Loucy (cell line): ENCODE results near the gene CNRIP1.

ENCODE experiments used
- H2AFZ ChIP-seq: fragments of 200-600 bp; sonication (generic); 2 replicates; pipeline ENCODE4 v1.6.0; 2016; ENCODE audit warnings: antibody characterized with exemption, mild to moderate bottlenecking, low read length, moderate library complexity
- H3F3A ChIP-seq: fragments of 200-600 bp; 2 replicates; pipeline ENCODE4 v1.6.0; 2016; ENCODE audit warnings: antibody characterized with exemption, low read depth, mild to moderate bottlenecking
- H3K27me3 ChIP-seq: fragments of 200-600 bp; sonication (generic); 2 replicates; pipeline ENCODE4 v1.6.1; 2014; ENCODE audit warnings: low read length, mild to moderate bottlenecking; ENCODE audit not compliant: insufficient read depth, poor library complexity, severe bottlenecking
- H3K36me3 ChIP-seq: fragments of 200-600 bp; sonication (generic); 2 replicates; pipeline ENCODE4 v1.6.1; 2016; ENCODE audit warnings: low read length; ENCODE audit not compliant: insufficient read depth
- H3K4me1 ChIP-seq: fragments of 200-600 bp; sonication (generic); 2 replicates; pipeline ENCODE4 v1.5.1; 2014; ENCODE audit warnings: low read length, mild to moderate bottlenecking; ENCODE audit not compliant: insufficient read depth, poor library complexity, severe bottlenecking
- H3K4me2 ChIP-seq: fragments of 200-600 bp; sonication (generic); 2 replicates; pipeline ENCODE4 v1.6.0; 2014; ENCODE audit warnings: antibody characterized with exemption, low read length, low read depth, mild to moderate bottlenecking; ENCODE audit not compliant: poor library complexity, severe bottlenecking
- H3K4me3 ChIP-seq: fragments of 200-600 bp; sonication (generic); 2 replicates; pipeline ENCODE4 v1.5.1; 2014; ENCODE audit warnings: low read length, mild to moderate bottlenecking, mixed read lengths; ENCODE audit not compliant: poor library complexity, severe bottlenecking
- H3K79me2 ChIP-seq: fragments of 200-600 bp; sonication (generic); 2 replicates; pipeline ENCODE4 v1.6.1; 2014; ENCODE audit warnings: low read length; ENCODE audit not compliant: insufficient read depth
- H3K9ac ChIP-seq: fragments of 200-600 bp; sonication (generic); 2 replicates; pipeline ENCODE4 v1.6.0; 2014; ENCODE audit warnings: mild to moderate bottlenecking, low read depth, low read length, moderate library complexity; ENCODE audit not compliant: poor library complexity, severe bottlenecking
- H3K9me2 ChIP-seq: fragments of 200-600 bp; sonication (generic); replicated peaks from 2 replicates; pipeline ENCODE4 v1.6.1; 2016; ENCODE audit warnings: low read depth, low read length, mixed read lengths
- H3K9me3 ChIP-seq: fragments of 200-600 bp; sonication (generic); 2 replicates; pipeline ENCODE4 v1.6.1; 2014; ENCODE audit warnings: mild to moderate bottlenecking, antibody characterized with exemption, low read length, low read depth; ENCODE audit not compliant: insufficient read depth
- H4K20me1 ChIP-seq: fragments of 200-600 bp; sonication (generic); 2 replicates; pipeline ENCODE4 v1.6.0; 2014; ENCODE audit warnings: antibody characterized with exemption, low read length, mild to moderate bottlenecking; ENCODE audit not compliant: insufficient read depth, poor library complexity, severe bottlenecking
- EZH2phosphoT487 ChIP-seq: fragments of 200-600 bp; IDR thresholded peaks from 2 replicates; pipeline ENCODE4 v1.6.1; 2018; ENCODE audit warnings: antibody characterized with exemption, mild to moderate bottlenecking, moderate library complexity, borderline replicate concordance
- TF ChIP-seq, protein P1 (sequence below): fragments of 200-600 bp; sonication (generic); conservative IDR thresholded peaks from 2 replicates; pipeline ENCODE4 v1.5.1; 2014; ENCODE audit warnings: mild to moderate bottlenecking, antibody characterized with exemption, low read length

CNRIP1 gene

DNA sequence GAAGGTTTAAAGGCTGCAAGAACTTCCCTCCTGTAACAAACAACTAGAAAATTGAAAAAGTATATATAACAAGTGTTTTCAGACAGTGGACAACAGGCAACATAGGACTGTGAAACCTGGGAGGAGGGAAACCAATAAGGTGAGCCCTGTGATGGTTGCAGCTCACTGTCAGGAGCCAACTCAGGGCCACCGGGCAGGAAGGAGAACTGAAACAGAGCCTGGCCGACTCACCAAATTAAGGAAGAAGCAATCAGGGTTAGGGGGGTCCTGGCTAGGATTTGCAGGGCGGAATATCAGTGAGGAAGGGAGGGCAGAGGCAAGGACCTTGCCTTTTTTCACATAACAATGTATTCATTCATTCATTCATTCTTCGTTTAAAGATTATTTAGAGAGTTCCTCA lies 21.8 kb upstream of the CNRIP1 start:
- Histone ChIP-seq H3K4me2 (no peak overlapping the region), H3F3A (no peaks in the 10 kb centered on the region)

DNA sequence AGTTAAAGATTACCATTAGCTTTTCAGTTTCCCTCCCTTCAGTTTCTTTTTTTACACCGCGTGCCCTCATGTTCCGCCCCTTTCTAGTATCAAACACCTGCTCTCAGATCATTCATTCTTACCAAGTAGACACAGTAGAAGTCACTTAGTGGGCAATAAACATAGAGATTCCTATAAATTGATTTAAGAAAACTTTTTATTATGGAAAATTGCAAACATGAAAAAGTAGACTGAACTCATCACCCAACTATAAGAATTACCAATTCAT lies 21.2 kb upstream of the CNRIP1 start:
- H3K9me2 ChIP-seq = no peaks in the 10 kb centered on the region
- no peaks in the 10 kb centered on the region for H3K9me3 ChIP-seq
- no peaks in the 10 kb centered on the region for H4K20me1 ChIP-seq
- H3K36me3 ChIP-seq = no peaks in the 10 kb centered on the region
- no peak for TF ChIP-seq EZH2phosphoT487
- TF ChIP-seq, protein P1, sequence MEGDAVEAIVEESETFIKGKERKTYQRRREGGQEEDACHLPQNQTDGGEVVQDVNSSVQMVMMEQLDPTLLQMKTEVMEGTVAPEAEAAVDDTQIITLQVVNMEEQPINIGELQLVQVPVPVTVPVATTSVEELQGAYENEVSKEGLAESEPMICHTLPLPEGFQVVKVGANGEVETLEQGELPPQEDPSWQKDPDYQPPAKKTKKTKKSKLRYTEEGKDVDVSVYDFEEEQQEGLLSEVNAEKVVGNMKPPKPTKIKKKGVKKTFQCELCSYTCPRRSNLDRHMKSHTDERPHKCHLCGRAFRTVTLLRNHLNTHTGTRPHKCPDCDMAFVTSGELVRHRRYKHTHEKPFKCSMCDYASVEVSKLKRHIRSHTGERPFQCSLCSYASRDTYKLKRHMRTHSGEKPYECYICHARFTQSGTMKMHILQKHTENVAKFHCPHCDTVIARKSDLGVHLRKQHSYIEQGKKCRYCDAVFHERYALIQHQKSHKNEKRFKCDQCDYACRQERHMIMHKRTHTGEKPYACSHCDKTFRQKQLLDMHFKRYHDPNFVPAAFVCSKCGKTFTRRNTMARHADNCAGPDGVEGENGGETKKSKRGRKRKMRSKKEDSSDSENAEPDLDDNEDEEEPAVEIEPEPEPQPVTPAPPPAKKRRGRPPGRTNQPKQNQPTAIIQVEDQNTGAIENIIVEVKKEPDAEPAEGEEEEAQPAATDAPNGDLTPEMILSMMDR = no peak
- H3K79me2 ChIP-seq = no peaks in the 10 kb centered on the region
- H2AFZ ChIP-seq = no peak overlapping the region
- no peak overlapping the region for H3K4me3 ChIP-seq
- H3K9ac ChIP-seq = no peak overlapping the region
- H3F3A ChIP-seq = no peaks in the 10 kb centered on the region
- H3K27me3 ChIP-seq = no peaks in the 10 kb centered on the region
- no peak overlapping the region for H3K4me2 ChIP-seq
- H3K4me1 ChIP-seq = no peaks in the 10 kb centered on the region

More for the DNA sequence above, 21.8 kb upstream of the CNRIP1 start:
- Histone ChIP-seq H3K9ac (no peak overlapping the region), H3K4me1 (no peaks in the 10 kb centered on the region), H3K27me3 (no peaks in the 10 kb centered on the region), H3K9me3 (no peaks in the 10 kb centered on the region), H3K4me3 (no peak overlapping the region), H2AFZ (no peak overlapping the region), H3K79me2 (no peaks in the 10 kb centered on the region), H3K9me2 (no peaks in the 10 kb centered on the region), H3K36me3 (no peaks in the 10 kb centered on the region), H4K20me1 (no peaks in the 10 kb centered on the region)
- TF ChIP-seq, protein P1 = no peak
- TF ChIP-seq EZH2phosphoT487 = no peak

DNA sequence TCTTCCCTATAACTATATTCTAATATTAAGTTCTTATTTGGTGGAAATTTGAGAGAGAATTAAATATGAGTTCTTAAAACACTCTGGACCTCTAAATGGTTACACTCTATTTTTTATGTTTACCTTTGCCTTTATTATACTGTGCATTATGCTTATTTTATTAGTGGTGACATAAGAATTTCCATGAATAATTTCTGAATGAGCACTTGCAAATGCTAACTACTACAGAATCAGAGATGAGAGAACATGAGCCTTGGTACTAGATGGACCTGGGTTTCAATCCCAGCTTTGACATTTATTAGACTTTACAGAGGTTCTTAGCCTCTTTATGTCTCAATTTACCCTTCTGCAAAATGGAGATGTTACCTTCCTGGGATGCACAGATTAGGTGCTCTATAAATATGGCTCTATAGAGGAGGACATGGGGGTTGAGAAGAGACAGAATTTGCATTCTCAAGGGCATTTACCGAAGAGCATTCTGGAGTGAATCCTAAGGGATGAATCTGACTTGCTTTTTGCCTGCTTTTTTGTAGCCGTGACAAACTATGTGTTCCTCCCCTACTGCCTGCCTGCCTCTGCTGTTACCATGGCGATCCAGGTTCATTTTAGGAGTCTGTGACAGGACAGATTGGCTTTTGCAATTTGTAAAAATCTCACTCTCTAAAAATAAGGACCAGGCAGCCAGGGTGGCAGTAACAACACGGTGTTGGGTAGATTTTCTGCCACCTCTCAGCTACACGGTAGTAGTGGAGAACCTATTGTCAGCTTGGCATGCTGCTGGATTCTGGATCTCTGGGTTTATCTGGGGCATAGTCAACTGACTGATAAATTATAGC lies 20.7 kb upstream of the CNRIP1 start:
- no peak overlapping the region for H3K4me3 ChIP-seq
- no peaks in the 10 kb centered on the region for H3F3A ChIP-seq

More for the DNA sequence above, 20.7 kb upstream of the CNRIP1 start:
- TF ChIP-seq, protein P1 = no peak
- TF ChIP-seq EZH2phosphoT487 = no peak
- no peaks in the 10 kb centered on the region for H3K36me3 ChIP-seq
- no peak overlapping the region for H2AFZ ChIP-seq
- H3K27me3 ChIP-seq = no peaks in the 10 kb centered on the region
- no peaks in the 10 kb centered on the region for H4K20me1 ChIP-seq
- H3K9me2 ChIP-seq = no peaks in the 10 kb centered on the region
- no peaks in the 10 kb centered on the region for H3K79me2 ChIP-seq
- no peak overlapping the region for H3K9ac ChIP-seq
- no peak overlapping the region for H3K4me2 ChIP-seq
- H3K9me3 ChIP-seq = no peaks in the 10 kb centered on the region
- no peaks in the 10 kb centered on the region for H3K4me1 ChIP-seq
